Neutrophil (primary cell): ENCODE results near the gene LMF1.

Source experiments
- H3K27ac ChIP-seq: fragments of 200-600 bp; sonication (generic); 2 replicates; pipeline ENCODE4 v1.5.1; 2016; ENCODE audit warnings: mild to moderate bottlenecking, moderate library complexity
- H3K27me3 ChIP-seq: fragments of 200-600 bp; sonication (generic); 2 replicates; pipeline ENCODE4 v1.6.0; 2016; ENCODE audit warnings: mild to moderate bottlenecking
- H3K36me3 ChIP-seq: fragments of 200-600 bp; sonication (generic); 2 replicates; pipeline ENCODE4 v1.5.1; 2017
- H3K4me1 ChIP-seq, 2 experiments: fragments of 200-600 bp in 1 of 2; sonication (generic) in 1 of 2; 1 replicate in 1 of 2; 2 replicates in 1 of 2; pipeline versions ENCODE4 v1.5.1 to v1.6.1; 2013 to 2016; ENCODE audit warnings: low read depth in 1 of 2, low read length in 1 of 2, mild to moderate bottlenecking in 1 of 2, moderate library complexity in 1 of 2; ENCODE audit not compliant: control insufficient read depth in 1 of 2, insufficient read depth in 1 of 2
- H3K4me3 ChIP-seq, 2 experiments: fragments of 200-600 bp in 1 of 2; sonication (generic) in 1 of 2; 1 replicate in 1 of 2; 2 replicates in 1 of 2; pipeline ENCODE4 v1.5.1; 2013 to 2016; ENCODE audit warnings: low read depth in 1 of 2, low read length in 1 of 2, mild to moderate bottlenecking in 1 of 2, moderate library complexity in 1 of 2
- H3K9me3 ChIP-seq: fragments of 200-600 bp; sonication (generic); 2 replicates; pipeline ENCODE4 v1.5.1; 2016
- TF ChIP-seq, protein P1 (sequence below): fragments of 200-600 bp; sonication (generic); IDR thresholded peaks from 2 replicates; pipeline ENCODE4 v1.5.1; 2016; ENCODE audit warnings: antibody characterized with exemption

LMF1 gene

GRCh38 chr16:827513-827912 is 143.3 kb downstream of the LMF1 start:
- no peak overlapping the region for H3K27ac ChIP-seq
- H3K27me3 ChIP-seq, result peaks cover 34% of the 10 kb centered on the region
- no peaks in the 10 kb centered on the region for H3K4me1 ChIP-seq
- TF ChIP-seq, protein P1, sequence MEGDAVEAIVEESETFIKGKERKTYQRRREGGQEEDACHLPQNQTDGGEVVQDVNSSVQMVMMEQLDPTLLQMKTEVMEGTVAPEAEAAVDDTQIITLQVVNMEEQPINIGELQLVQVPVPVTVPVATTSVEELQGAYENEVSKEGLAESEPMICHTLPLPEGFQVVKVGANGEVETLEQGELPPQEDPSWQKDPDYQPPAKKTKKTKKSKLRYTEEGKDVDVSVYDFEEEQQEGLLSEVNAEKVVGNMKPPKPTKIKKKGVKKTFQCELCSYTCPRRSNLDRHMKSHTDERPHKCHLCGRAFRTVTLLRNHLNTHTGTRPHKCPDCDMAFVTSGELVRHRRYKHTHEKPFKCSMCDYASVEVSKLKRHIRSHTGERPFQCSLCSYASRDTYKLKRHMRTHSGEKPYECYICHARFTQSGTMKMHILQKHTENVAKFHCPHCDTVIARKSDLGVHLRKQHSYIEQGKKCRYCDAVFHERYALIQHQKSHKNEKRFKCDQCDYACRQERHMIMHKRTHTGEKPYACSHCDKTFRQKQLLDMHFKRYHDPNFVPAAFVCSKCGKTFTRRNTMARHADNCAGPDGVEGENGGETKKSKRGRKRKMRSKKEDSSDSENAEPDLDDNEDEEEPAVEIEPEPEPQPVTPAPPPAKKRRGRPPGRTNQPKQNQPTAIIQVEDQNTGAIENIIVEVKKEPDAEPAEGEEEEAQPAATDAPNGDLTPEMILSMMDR, result no peak
- no peaks in the 10 kb centered on the region for H3K36me3 ChIP-seq
- H3K4me3 ChIP-seq, result no peak overlapping the region
- H3K9me3 ChIP-seq, result no peaks in the 10 kb centered on the region

DNA sequence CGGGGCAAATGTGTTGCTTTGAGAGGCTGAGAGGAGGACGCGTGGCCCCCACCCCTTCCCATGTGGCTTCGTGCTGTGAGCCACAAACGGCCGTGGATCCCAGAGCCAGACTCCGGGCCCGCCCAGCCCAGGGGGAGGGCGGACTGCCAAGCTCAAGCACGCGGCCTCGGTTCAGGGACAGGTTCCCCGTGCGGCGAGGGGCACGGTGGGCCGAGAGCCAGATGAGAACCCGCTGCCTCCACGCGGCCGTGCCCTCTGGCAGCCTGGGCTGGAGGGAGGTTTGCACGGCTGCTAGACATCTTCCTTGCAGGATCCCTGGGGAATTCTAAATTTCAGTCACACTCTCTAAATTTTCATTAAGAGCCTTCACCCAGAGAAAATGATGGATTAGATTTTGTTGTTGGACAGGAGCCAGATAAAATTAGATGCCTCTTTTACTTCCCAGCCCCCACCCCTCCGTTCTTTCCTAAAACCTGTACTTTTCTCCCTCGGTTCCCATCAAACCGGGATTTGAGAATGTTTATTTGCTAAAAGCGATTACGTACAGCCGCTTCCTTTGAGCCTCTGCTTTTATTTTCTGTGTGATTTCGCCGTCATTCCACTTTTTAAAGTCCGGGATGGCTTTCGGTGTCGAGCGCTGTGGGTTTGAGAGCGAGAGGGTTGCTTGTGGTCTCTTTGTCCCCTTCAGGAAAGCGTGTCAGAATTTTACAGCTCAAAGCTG is 145.3 kb downstream of the LMF1 start:
- H3K4me3 ChIP-seq, result no peak overlapping the region
- peaks cover 31% of the 10 kb centered on the region for H3K27me3 ChIP-seq
- H3K27ac ChIP-seq, result no peak overlapping the region

GRCh38 chr16:824601-825000 is 146.2 kb downstream of the LMF1 start:
- H3K27ac ChIP-seq, result no peak overlapping the region
- H3K36me3 ChIP-seq, result no peaks in the 10 kb centered on the region
- no peak overlapping the region for H3K4me3 ChIP-seq
- no peaks in the 10 kb centered on the region for H3K9me3 ChIP-seq
- TF ChIP-seq, protein P1, result no peak
- H3K27me3 ChIP-seq, result peaks cover 31% of the 10 kb centered on the region
- no peaks in the 10 kb centered on the region for H3K4me1 ChIP-seq

More for the DNA sequence above, 145.3 kb downstream of the LMF1 start:
- TF ChIP-seq, protein P1, result no peak
- H3K4me1 ChIP-seq, result no peaks in the 10 kb centered on the region
- no peaks in the 10 kb centered on the region for H3K36me3 ChIP-seq
- H3K9me3 ChIP-seq, result no peaks in the 10 kb centered on the region

DNA sequence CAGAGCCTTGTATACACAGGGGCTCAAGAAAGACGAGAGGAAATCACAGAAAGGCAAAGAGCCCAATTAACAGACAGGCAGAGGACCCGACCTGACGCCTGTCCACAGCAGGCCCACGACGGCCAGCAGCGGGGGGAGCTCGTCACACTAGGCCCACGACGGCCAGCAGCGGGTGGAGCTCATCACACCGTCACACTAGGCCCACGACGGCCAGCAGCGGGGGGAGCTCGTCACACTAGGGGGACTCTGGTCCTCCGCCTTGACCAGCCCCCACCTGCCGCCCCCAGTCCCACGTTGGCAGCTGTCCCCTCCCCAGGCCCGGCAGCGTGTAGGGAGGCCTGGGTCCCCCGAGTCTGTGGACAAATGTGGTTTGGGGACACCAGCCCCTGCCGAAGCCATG is 146.6 kb downstream of the LMF1 start:
- peaks cover 33% of the 10 kb centered on the region for H3K27me3 ChIP-seq
- H3K4me3 ChIP-seq, result no peak overlapping the region
- TF ChIP-seq, protein P1, result no peak
- no peaks in the 10 kb centered on the region for H3K4me1 ChIP-seq
- no peaks in the 10 kb centered on the region for H3K36me3 ChIP-seq
- H3K9me3 ChIP-seq, result no peaks in the 10 kb centered on the region
- no peak overlapping the region for H3K27ac ChIP-seq

GRCh38 chr16:822909-823297 is 147.9 kb downstream of the LMF1 start:
- no peaks in the 10 kb centered on the region for H3K4me1 ChIP-seq

More at GRCh38 chr16:822909-823297, 147.9 kb downstream of the LMF1 start:
- Histone ChIP-seq H3K4me3 (no peak overlapping the region), H3K27me3 (peaks cover 46% of the 10 kb centered on the region), H3K36me3 (no peaks in the 10 kb centered on the region), H3K9me3 (no peaks in the 10 kb centered on the region), H3K27ac (no peak overlapping the region)
- TF ChIP-seq, protein P1, result no peak
